Stimulated activated CD8-positive, alpha-beta memory T cell treated with anti-CD3 and anti-CD28 coated beads, Interleukin-4, amount 100 ng/mL, for 48 hours (primary cell): ENCODE measurements around the gene GUCY1A2.

Source experiments
- DNase-seq: peaks from one replicate; pipeline ENCODE4 v3.0.0-alpha.2; 2020

GUCY1A2 gene

DNA sequence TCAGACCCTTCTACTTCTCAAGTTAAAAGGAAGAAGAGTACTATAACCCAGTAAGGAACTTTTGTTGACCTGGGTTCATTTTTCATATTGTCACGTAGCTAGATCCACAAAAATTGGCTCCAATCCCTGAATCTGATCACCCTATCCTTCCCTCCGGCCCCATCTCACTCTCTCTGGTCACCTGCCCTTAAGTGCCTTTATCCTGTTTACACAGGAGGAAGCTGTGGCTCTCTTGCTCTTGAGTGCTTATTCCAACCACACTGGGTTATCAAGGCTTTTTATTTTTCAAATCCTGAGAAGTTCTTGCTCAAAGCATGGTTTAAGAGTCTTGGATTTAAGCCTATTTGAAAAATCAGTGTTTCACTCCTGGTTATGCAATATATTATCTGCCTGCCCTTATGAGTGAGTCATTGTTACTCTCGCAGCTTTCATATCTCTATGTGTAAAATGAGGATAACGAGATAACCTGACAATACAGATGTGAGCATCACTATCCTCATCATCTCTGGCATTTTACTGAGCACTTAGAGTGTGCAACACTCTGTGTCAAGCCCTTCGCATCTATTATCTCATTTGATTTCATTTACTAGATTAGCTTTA, 293.9 kb downstream of the GUCY1A2 start:
- no peak for DNase-seq

GRCh38 chr11:106723071-106723470, 295.2 kb downstream of the GUCY1A2 start:
- no peak for DNase-seq

DNA sequence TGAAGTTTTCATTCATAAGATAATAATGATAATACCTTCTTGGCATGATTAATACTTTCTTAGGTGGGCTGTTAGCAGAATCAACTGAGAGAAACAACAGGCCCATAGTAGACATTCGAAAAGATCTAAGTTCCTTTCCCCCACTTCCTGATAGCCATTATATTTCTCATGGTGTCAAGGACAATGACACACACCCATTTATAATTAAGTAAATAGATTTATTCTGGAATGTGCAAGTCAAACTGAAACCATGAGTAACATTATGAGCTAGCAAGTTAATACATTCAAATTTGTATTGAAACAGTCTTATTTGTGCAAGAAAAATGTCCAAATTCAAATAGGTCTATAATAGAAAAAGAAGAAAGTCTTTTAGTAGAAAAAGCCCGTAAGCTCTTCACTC, 301.1 kb downstream of the GUCY1A2 start:
- DNase-seq: no peak

- DNase-seq: no peak
Measured at GRCh38 chr11:106714199-106714598, 304.1 kb downstream of the GUCY1A2 start.

- DNase-seq: no peak
Measured at GRCh38 chr11:106708348-106708747, 309.9 kb downstream of the GUCY1A2 start.

GRCh38 chr11:106706355-106706754, 311.9 kb downstream of the GUCY1A2 start:
- DNase-seq: no peak

DNA sequence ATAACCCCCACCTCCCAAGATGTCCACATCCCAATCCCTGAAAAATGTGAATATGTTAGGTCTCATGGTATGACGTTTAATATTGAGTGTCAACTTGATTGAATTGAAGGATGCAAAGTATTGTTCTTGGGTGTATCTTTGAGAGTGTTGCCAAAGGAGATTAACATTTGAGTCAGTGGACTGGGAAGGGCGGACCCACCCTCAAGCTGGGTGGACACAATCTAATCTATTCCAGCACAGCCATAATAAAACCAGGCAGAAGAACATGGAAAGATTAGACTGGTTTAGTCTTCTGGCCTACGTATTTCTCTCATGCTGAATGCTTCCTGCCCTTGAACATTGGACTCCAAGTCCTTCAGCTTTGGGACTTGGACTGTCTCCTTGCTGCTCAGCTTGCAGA, 315.5 kb downstream of the GUCY1A2 start:
- DNase-seq: no peak

DNA sequence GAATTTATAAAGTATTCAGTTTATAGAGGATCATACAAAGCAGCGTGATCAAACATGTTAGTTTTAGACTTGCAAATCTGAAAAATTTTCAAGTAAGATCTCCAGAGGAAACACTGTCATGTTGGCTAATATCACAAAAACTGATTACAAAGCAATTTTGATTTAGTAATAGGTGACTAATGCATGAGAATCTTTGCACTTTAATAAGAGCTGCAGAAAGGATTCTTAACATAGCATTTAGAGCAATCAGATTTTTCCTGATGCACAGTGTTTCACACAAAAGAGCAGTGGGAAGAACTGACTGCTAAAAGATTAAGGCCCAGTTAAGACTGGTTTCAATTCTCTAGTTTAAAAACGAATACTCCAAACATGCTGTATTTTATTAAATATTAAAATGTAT, 321.2 kb downstream of the GUCY1A2 start:
- no peak for DNase-seq

DNA sequence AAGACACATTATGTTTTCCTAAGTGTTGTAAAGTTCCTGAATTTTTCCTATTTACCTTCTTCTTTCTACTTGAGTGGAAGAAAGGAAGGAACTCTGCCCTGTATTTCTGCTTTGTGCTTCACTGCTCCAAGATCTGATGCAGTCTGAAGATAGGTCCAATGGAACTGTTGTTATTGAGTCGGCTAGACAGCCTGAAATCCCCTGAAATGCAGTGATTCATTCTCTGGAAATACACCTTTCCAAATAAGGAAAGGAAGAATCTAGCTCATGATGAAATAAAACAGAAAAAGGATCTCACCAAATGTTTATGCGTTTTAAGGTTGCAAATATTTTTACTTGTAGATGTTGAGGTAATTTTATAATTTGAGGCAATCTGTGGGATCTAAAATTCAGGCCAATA, 322.8 kb downstream of the GUCY1A2 start:
- no peak for DNase-seq

DNA sequence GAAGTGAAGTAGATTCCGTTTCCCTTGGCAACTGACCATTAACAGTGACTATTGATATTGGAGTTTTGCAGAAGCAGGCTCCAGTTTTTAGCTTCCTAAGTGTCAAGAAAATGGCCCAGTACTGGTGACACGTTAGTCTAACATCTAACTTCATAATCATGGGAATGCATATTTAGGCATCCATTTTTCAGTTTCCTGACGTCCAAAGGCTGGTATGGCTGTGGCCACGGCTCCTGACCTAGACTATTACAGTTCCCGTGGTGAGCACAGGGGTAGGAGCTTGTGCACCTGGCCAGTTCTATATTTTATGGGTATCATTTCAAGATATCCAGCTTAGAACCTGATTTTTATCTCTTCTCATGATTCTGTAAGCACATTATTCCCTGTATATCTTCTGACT, 323.8 kb downstream of the GUCY1A2 start:
- DNase-seq: no peak

- no peak for DNase-seq
Measured at GRCh38 chr11:106691807-106692365, 326.4 kb downstream of the GUCY1A2 start.

GRCh38 chr11:106690923-106691322, 327.4 kb downstream of the GUCY1A2 start:
- DNase-seq: no peak

- no peak for DNase-seq
Measured at GRCh38 chr11:106684944-106685343, 333.3 kb downstream of the GUCY1A2 start.

GRCh38 chr11:106683435-106683834, 334.8 kb downstream of the GUCY1A2 start:
- DNase-seq: no peak

GRCh38 chr11:106681435-106681834, 336.8 kb downstream of the GUCY1A2 start:
- no peak for DNase-seq

- DNase-seq: no peak
Measured at GRCh38 chr11:106679581-106679980, 338.7 kb downstream of the GUCY1A2 start.

DNA sequence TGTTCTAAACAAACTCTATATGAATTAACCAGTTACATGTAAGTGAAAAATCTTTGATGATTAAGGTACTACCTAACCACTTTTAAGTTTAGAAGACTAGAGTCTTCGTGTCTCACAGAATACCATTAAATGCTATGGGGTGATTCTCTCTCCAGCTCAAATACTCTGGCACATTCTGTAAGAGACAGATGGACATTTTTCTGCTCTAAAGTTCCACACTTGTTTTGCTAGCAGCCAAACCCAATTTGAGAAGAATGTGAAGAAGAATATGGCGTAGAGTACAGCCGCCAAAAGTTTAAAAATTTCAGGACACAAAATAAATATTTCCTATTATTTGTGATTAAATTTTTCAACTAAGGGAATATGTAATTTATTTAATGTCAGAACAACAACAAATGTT, 339.1 kb downstream of the GUCY1A2 start:
- DNase-seq: no peak

DNA sequence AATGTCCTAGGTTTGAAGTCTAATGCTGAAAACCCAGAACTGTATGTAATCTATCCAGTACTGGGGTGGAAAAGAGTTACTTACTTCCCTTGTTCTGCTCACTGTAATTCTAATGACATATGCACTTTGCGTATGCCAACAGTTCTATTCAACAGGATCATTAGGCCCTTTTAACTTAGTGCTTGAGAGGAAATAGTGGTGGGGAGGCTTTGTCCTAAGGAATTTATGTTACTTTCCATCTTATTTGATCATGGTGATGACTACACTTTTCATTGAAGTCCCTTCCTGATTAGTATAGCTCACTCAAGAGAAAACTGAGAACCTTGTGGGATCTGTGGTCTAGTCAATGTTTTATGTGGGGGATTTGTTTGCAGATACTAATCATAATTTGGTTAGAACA, 348.2 kb downstream of the GUCY1A2 start:
- no peak for DNase-seq

DNA sequence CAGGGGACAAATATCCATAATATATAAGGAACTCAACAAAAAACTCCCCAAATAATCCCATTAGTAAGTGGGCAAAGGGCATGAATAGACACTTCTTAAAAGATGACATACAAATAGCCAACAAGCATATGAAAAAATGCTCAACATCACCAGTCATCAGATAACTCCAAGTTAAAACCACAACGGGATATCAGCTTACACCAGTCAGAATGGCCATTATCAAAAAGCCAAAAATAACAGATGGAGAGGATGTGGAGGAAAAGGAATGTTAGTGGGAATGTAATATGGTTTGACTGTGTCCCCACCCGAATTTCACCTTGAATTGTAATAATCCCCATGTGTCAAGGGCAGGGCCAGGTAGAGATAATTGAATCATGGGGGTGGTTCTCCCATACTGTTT, 350.1 kb downstream of the GUCY1A2 start:
- DNase-seq: no peak

DNA sequence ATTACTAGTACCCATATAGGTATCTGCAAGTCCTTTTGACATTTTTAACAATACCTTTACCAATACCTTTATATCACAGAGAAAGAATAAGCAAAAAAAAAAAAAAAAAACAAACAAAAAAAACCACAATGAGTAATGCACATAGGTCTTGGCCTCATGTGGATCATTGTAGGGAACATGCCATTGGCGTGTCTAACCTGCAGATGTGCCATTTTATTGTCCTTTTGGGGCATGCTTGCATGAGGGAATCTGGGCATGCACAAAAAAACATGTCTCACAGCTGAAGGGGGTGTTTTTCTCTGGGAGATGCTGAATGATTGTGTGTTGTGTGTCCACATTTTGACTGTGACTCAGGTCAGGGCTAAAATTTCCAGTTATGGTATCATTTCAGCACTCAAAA, 361.6 kb downstream of the GUCY1A2 start:
- DNase-seq: no peak

DNA sequence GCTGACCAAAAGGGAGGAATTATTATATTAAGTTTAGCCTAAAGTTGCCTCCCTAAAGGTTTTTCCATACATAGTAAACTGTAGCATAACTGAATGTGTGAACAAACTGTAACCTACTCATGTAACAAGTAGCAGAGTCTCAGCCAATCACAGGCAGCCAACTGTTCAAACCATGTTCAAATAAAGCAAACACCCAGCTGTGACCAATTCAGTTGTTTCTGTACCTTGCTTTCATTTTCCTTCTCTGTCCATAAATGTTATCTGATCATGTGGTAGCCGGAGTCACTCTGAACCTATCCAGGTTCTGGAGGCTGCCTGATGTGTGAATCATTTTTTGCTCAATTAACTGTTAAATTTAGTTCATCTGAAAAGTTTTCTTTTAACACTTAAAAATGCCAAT, 373.5 kb downstream of the GUCY1A2 start:
- DNase-seq: no peak

- DNase-seq: no peak
Measured at GRCh38 chr11:106642331-106642730, 375.9 kb downstream of the GUCY1A2 start.

- DNase-seq: no peak
Measured at GRCh38 chr11:106632283-106632682, 386.0 kb downstream of the GUCY1A2 start.

DNA sequence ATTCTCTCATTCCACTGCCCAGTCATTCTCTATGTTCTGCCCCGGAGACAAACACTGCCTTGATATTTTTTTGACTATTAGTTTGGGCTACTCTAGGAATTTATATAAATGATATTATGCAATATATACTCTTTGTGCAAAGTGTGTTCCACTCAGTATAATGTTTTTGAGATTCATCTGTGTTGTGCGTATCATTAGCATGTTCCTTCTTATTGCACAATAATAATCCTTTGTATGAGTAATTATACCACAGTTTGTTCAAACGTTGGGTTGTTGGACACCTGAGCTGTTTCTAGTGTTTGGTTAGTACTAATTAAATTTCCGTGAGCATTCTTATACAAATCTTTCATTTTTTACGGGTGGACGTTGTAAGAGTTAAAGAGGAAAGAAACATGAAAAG, 390.6 kb downstream of the GUCY1A2 start:
- no peak for DNase-seq

GRCh38 chr11:106625566-106625965, 392.7 kb downstream of the GUCY1A2 start:
- DNase-seq: no peak
